Ascending aorta (tissue), 2 donors: Measurements from ENCODE around the gene FSD1L. TPM values are rescaled to one million over a fixed set of nuclear protein-coding genes. Genes with fewer than 3 reads are reported as not detected.

Experiments
- DNase-seq, 2 donors: peaks; one replicate each; pipeline ENCODE4 v3.0.0-alpha.2; 2019; ENCODE audit warnings: low spot score in 2 of 2
- H3K27ac ChIP-seq, 2 donors: fragments of 200-600 bp; sonication (generic); one replicate each; pipeline ENCODE4 v1.5.1; 2016 to 2017; ENCODE audit warnings: mild to moderate bottlenecking in 1 of 2
- H3K27me3 ChIP-seq: fragments of 200-600 bp; sonication (generic); one replicate; pipeline ENCODE4 v1.5.1; 2017
- H3K36me3 ChIP-seq, 2 donors: fragments of 200-600 bp; sonication (generic); one replicate each; pipeline ENCODE4 v1.5.1; 2016
- H3K4me1 ChIP-seq, 2 donors: fragments of 200-600 bp; sonication (generic); one replicate each; pipeline ENCODE4 v1.5.1; 2016 to 2017; ENCODE audit warnings: mild to moderate bottlenecking in 1 of 2
- H3K4me3 ChIP-seq, 2 donors: fragments of 200-600 bp; sonication (generic); one replicate each; pipeline ENCODE4 v1.5.1; 2016 to 2017; ENCODE audit warnings: mild to moderate bottlenecking in 1 of 2
- H3K9me3 ChIP-seq, 2 donors: fragments of 200-600 bp; sonication (generic); one replicate each; pipeline ENCODE4 v1.5.1; 2016
- CTCF ChIP-seq, 3 experiments: fragments of 200-600 bp in 2 of 3; fragments of 450-650 bp in 1 of 3; sonication (generic) in 2 of 3; IDR thresholded peaks; one replicate each; pipeline ENCODE4 v1.5.1; 2016 to 2019; ENCODE audit warnings: antibody characterized with exemption in 3 of 3, mild to moderate bottlenecking in 1 of 3, moderate library complexity in 1 of 3
- intact Hi-C: fragments of 100-400 bp; cut with DNase I; formaldehyde crosslinking; loops from one replicate; pipeline ENCODE4 v1.15.1; 2023
- total RNA-seq: library from RNA; depleted of rRNA; stranded (reverse); fragments of >200 nt; gene quantifications from one replicate; pipeline ENCODE4 v1.1.0, GENCODE V29; 2016

FSD1L gene
- total RNA-seq, 1 donor from 2014 or later, result 0.43 TPM

DNA sequence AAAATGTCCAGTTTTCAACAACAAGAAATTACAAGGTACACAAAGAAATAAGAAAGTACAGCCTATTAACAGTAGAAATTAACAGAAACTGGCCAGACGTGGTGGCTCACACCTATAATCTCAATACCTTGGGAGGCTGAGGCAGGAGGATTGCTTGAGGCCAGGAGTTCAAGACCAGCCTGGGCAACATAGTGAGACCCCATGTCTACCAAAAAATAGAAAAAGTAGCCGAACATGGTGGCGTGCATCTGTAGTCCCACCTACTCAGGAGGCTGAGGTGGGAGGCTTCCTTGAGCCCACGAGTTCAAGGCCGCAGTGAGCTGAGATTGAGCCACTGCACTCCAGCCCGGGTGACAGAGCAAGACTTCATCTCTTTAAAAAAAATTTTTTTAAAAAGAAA lies 41.5 kb upstream of the FSD1L start:
- Histone ChIP-seq H3K9me3 (peaks cover 0 to 23% of the 10 kb centered on the region in 2 donors), H3K27me3 (no peaks in the 10 kb centered on the region), H3K4me3 (no peak overlapping the region), H3K4me1 (no peaks in the 10 kb centered on the region), H3K36me3 (no peaks in the 10 kb centered on the region), H3K27ac (no peak overlapping the region)
- TF ChIP-seq CTCF (IDR thresholded peaks at IDR 0.05), result no peak
- intact Hi-C loops, result no loop called here
- DNase-seq, result no peak

DNA sequence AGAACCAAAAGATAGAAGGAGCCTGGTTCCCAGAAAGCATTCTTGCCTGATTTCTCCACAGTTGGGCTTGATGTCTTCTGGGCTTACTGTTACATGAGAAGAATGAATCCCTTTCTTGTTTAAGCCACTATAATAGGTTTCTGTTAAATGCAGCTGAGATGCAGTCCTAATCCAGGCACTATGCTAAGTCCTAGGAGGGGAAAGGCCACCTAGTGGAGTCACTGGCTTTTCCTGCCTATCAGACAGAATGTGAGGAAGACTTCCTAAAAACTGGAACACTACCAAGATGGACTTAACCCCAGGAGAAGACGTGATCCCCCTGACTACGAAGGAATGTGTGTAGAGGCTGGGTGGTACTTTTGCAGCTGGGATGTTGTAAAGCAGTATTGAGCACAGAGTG lies 34.3 kb upstream of the FSD1L start:
- intact Hi-C loops, result loop anchor here (10.0 kb wide), 1 partner anchor 609 kb away; no protein-coding TSS in a partner anchor
- peak in 1 of 3 experiments; percentile 32 for TF ChIP-seq CTCF (IDR thresholded peaks at IDR 0.05)
- Histone ChIP-seq H3K4me1 (no peaks in the 10 kb centered on the region), H3K4me3 (no peak overlapping the region), H3K27ac (no peak overlapping the region), H3K27me3 (no peaks in the 10 kb centered on the region), H3K36me3 (no peaks in the 10 kb centered on the region), H3K9me3 (peaks cover 0 to 10% of the 10 kb centered on the region in 2 donors)
- DNase-seq, result no peak

DNA sequence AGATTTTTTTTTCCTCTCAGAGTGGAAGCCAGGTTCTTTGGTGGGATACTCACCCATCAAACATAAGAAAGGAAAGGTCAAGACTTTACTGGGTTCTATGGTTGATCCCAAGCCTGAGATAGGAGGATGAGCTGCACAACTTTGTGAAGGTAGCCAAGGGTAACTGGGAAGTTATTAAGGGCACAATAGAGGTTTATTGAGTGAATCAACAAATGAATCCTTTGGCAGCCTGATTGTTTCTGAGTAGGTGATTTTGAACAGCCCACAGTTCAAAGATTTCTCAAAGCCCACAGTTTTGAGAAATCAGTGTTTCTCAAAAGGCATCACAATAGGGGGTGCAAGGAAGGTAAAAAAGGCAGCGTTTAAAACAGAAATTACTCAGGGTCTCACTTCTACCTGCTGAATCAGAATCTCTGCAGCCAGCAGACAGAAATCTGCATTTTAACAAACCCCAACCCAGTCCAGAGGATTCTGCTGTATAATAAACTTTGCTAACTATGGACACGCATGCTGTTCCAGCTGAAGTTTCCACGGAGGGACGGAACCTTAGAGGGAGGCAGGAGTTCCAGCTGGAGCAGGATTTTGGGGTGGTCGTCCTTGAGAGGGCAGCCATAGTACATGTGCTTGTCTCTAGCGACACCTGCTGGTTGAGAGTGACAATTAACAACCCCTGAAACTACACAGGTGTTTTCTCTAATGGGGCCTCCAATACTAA lies 32.7 kb upstream of the FSD1L start:
- Histone ChIP-seq H3K36me3 (no peaks in the 10 kb centered on the region), H3K27me3 (no peaks in the 10 kb centered on the region), H3K27ac (no peak overlapping the region), H3K4me3 (no peak overlapping the region), H3K4me1 (no peaks in the 10 kb centered on the region), H3K9me3 (peaks cover 0 to 2% of the 10 kb centered on the region in 2 donors)
- peak; percentile 80 to 89 (median 81) for TF ChIP-seq CTCF (IDR thresholded peaks at IDR 0.05)
- intact Hi-C loops, result loop anchor here (1.0 to 10.0 kb wide), 4 partner anchors 258 to 610 kb away; no protein-coding TSS in a partner anchor
- peak in 1 of 2 donors; percentile 69 for DNase-seq

DNA sequence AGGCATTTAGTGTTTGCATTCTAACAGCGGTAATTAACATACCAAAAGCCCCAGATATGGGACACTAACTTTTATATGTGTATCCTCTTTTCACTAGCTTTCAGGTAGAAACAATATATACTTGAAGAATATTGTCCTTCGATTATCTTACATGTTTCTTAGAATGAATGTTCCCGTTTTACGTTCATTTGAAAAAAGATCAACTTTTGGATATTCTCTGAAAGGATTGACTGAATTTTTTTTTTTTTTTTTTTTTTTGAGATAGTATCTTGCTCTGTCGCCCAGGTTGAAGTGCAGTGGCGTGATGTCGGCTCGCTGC lies 32.2 kb upstream of the FSD1L start:
- H3K4me3 ChIP-seq, result no peak overlapping the region
- no peak for TF ChIP-seq CTCF (IDR thresholded peaks at IDR 0.05)
- intact Hi-C loops, result loop anchor here (1.0 to 10.0 kb wide), 4 partner anchors 258 to 611 kb away; no protein-coding TSS in a partner anchor
- H3K9me3 ChIP-seq, result no peaks in the 10 kb centered on the region
- DNase-seq, result no peak
- H3K36me3 ChIP-seq, result no peaks in the 10 kb centered on the region
- no peak overlapping the region for H3K27ac ChIP-seq
- no peaks in the 10 kb centered on the region for H3K4me1 ChIP-seq
- no peaks in the 10 kb centered on the region for H3K27me3 ChIP-seq

DNA sequence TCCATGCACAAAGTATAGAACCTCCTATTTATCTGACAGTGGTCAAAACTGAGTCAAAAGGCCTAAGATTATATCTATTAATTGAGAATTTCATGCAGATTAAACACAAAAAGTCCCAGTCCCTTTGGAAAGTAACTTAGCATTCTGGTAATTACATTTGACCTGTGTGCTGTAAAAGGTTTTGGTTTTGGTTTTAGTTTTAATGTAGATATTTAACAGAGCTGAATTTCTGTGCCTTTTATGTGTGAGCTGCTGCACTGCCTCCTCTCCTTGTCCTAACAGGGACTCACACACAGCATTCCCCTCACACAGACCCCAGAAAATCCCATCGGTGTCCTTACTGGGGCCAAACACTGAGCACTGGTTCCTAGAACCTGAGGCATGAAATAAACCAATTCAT lies 31.0 kb upstream of the FSD1L start:
- intact Hi-C loops, result loop anchor here (5.0 to 10.0 kb wide), 3 partner anchors 260 to 612 kb away; no protein-coding TSS in a partner anchor
- no peaks in the 10 kb centered on the region for H3K27me3 ChIP-seq
- TF ChIP-seq CTCF (IDR thresholded peaks at IDR 0.05), result no peak

More for the DNA sequence above, 31.0 kb upstream of the FSD1L start:
- H3K4me1 ChIP-seq, result no peaks in the 10 kb centered on the region
- no peak overlapping the region for H3K27ac ChIP-seq
- no peaks in the 10 kb centered on the region for H3K36me3 ChIP-seq
- DNase-seq, result no peak
- no peaks in the 10 kb centered on the region for H3K9me3 ChIP-seq
- H3K4me3 ChIP-seq, result no peak overlapping the region
